ENCODE measurements around the gene GPR137B. TPM values are rescaled to one million over a fixed set of nuclear protein-coding genes. Genes with fewer than 3 reads are reported as not detected.
A peak's percentile ranks its signal among the peaks of the same experiment; 100 is the strongest.

The GPR137B gene
- total RNA-seq, 1 donor from 2014 or later, result 5.6 TPM

DNA sequence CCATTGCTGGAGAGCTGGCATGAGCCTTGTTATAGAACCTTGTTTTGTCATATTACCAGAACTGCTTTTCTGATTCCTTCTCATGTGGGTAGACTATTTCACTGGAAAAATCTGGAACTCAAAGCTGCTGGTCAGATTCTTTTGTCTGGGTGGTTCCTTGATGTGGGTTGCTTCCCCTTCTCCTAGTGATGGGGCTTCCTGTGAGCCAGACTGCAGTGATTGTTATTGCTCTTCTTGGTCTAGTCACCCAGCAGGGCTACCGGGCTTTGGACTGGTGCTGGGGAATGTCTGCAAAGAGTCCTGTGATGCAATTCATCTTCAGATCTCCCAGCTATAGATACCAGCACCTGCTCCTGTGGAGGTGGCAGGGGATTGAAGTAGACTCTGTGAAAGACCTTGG is 59.4 kb downstream of the GPR137B start:
- DNase-seq, result no peak

DNA sequence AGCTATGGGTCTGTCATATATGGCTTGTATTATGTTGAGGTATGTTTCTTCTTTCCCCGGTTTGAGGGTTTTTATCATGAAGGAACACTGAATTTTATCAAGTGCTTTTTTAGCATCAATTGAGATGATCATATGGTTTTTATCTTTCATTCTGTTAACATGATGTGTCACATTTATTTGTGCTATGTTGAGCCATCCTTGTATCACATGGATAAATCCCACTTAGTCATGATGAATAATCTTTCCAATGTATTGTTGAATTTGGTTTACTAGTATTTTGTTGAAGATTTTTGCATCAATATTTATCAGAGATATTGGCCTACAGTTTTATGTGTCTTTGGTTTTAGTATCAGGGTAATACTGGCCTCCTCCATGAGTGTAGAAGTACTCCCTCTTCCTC is 61.7 kb downstream of the GPR137B start:
- DNase-seq, result no peak

DNA sequence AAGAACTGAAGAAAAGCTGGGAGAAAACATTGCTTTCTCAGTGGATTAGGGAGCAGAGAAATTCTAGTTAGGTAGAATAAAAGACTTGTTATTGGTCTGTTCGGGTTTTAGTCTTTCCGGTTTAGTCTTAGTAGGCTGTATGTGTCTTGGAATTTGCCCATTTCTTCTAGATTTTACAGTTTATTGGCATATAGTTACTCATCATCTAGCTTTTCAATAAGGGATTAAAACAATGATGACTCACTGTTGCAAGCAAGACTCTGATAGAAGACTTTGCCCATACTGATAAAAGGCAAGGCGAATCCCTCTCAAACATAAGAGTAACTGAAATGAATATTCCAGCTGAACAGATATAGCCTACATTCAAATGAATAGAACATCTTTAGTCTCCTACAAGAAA is 62.3 kb downstream of the GPR137B start:
- DNase-seq, result no peak

GRCh38 chr1:236206548-236206947 is 64.2 kb downstream of the GPR137B start:
- DNase-seq, result peak; percentile 2

GRCh38 chr1:236207121-236207520 is 64.8 kb downstream of the GPR137B start:
- peak; percentile 18 for DNase-seq

DNA sequence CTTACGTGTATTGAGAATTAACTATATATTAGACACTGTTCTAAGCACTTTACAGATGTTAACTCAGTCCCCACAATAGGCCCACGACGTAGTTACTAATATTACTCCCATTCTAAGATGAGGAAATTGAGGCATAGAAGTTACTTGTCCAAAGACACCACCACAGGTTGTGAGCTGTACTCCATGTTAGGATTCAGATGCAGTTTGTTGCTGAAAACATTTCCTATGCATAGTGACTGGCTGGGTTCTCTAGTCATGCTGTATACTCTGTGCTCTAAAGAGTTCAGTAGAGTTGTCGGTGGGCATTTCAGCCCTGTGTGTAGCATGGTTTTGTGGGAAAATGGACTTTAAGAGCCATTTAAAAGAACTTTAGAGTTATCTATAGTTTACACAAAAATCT is 65.2 kb downstream of the GPR137B start:
- no peak for DNase-seq

- no peak for DNase-seq
Measured at GRCh38 chr1:236209185-236209584, 66.8 kb downstream of the GPR137B start.

- no peak for DNase-seq
Measured at GRCh38 chr1:236209713-236210112, 67.4 kb downstream of the GPR137B start.

GRCh38 chr1:236211815-236212214 is 69.5 kb downstream of the GPR137B start:
- DNase-seq, result no peak

GRCh38 chr1:236213534-236213933 is 71.2 kb downstream of the GPR137B start:
- no peak for DNase-seq

DNA sequence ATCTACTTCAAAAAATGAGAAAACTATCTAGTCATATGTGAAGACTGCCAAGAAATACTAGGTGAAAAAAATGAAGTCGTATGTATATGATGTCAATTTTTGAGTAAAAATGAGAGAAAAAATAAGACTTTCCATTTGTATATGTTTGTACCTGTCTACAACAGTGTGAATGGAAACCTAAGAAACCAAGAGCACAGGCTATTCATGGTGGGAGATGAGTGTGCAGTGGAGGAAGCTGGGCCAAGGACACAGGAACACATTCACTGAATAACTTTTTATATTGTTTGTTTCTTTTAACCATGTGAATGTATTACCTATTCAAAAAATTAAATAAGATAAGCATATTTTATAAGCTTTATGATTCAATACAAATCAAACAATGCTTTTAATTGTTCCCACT is 72.4 kb downstream of the GPR137B start:
- DNase-seq, result no peak

DNA sequence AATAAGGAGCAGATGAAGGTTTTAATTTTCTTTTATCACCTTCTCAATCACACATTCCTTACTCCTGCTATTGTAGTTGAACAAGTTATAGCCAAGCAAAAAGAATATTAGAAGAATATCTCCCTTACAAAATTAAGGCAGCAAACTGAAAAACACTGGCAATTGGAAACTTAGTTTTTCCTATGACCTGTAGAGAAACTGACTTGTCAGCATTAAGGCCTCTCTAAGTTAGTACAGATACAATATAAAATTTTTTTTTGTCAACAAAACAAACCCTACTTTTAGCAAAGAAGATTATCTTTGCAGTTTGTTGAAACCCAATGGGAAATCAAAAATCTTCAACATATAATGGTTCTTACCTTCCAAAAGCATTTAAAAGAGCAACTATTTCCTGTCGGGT is 78.1 kb downstream of the GPR137B start:
- DNase-seq, result no peak

DNA sequence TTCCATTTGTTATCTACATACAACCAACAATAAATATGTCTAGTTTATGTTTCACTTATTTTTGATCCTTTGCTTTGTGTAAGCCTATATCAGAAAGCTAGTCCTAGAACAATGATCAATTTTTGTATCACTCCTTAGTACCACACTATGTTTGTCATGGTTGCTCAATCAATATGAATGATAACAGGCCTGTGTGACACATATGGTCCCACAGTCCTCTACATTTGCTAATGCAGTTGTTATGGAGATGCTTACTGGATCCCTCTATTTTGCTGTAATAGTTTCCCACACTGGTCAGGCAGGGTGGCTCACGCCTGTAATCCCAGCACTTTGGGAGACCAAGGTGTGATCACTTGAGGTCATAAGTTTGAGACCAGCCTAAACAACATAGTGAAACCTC is 80.3 kb downstream of the GPR137B start:
- no peak for DNase-seq

DNA sequence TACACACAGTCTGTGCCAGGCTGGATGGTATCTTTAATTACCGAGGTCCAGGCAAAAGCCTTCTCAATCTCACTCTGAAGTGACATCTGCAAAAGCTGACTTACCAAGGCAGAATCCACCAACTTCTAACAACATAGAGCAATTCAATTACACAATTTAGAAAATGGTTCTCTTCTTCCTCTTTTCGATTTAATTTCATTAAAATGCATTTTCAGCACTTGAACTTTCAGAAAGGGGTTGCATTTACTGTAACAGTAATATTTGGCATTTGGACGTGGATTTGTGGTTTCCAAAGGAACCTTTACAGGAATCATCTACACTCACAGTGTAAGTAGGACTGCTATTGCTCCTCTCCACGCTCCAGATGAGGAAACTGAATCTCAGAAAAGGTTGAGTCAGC is 86.1 kb downstream of the GPR137B start:
- no peak for DNase-seq

- DNase-seq, result no peak
Measured at GRCh38 chr1:236235116-236235515, 92.8 kb downstream of the GPR137B start.

- no peak for DNase-seq
Measured at GRCh38 chr1:236239092-236239585, 96.8 kb downstream of the GPR137B start.

GRCh38 chr1:236240675-236241074 is 98.3 kb downstream of the GPR137B start:
- no peak for DNase-seq

DNA sequence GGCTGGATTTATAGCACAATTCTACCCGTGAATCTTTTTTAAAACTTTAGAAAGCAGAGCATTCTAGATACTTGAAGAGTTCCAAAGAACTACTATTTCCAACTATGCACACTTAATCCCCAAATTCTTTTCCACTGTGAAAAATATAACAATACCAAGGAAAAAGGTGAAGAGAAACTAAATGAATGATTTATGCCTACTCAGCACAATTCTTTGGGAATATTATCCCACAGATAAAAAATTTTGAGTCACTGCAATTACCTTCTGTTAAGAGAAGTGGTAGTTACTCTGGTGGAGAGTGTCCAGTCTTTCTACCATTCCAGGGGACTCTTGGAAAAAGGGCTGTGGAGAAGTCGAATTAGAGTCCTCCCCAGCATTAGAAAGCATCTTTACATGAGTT is 100.2 kb downstream of the GPR137B start:
- DNase-seq, result no peak

DNA sequence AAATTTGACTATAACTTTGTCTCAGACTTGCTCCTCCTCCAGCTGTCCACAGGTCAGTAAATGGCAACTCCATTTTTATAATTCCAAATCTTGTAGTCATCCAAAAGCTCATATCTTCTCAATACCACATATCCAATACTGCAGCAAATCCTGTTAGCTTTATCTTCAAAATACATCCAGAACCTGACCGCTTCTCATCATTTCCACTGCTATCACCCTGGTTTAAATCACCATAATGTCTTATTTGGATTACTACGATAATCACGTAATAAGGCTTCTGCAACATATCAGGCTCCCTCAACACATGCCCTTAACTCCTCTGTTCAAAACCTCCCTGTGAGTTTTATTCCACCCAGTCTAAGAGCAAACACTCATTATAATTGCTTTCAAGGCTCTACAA is 104.9 kb downstream of the GPR137B start:
- no peak for DNase-seq

- DNase-seq, result no peak
Measured at GRCh38 chr1:236251587-236251986, 109.2 kb downstream of the GPR137B start.

GRCh38 chr1:236253119-236253518 is 110.8 kb downstream of the GPR137B start:
- no peak for DNase-seq

DNA sequence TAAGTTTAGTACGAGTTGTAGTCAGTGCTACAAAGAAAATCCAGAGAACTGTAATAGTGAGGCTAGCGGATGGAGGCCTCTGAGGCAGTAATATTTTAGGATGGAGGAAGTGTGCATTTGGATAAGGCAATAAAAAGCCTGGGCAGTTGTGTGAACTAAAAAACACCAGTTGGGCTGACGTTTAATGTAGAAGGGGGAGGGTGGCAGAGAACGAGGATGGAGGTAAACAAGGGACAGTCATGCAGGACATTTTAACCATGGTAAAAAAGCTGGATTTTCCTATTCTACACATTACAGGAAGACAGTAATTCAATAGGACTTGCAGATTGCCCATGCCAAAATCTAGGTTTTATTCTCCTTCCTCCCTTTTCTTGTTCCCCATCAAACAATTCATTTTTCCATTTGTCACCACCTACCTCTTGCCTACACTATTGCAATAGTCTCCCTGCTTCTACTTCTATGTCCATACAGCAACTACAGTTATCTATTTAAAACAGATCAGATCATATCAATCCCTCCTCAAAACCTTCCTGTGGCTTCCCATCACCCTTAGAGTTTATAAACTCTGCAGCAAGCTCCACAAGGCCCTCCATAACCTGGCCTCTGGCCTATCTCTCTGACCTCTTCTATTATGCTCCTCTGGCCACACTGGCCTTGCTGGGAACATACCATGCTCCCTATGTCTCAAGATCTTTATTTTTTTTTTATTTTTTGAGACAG is 111.7 kb downstream of the GPR137B start:
- DNase-seq, result no peak

DNA sequence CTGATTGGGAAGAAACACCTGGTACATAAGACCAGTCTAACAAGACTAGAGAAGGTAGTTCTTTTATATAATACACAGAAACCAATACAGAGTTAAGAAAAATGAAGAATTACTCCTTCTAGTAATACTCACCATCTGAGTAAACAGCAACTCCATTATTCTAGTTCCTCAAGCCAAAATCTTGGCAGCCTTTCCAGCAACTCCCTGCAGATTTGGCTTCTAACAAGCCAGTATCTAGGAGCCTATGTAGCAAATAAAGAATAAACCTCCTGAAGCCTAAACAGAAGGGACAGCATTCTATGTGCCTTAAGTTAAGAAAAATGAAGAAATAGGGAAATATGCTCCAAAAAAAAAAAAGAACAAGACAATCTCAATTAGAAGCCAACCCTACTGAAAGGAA is 114.9 kb downstream of the GPR137B start:
- no peak for DNase-seq

- no peak for DNase-seq
Measured at GRCh38 chr1:236258114-236258622, 115.8 kb downstream of the GPR137B start.

Data from tongue (tissue), 2 donors.